ENCODE results near the gene NOVA1.

DNA sequence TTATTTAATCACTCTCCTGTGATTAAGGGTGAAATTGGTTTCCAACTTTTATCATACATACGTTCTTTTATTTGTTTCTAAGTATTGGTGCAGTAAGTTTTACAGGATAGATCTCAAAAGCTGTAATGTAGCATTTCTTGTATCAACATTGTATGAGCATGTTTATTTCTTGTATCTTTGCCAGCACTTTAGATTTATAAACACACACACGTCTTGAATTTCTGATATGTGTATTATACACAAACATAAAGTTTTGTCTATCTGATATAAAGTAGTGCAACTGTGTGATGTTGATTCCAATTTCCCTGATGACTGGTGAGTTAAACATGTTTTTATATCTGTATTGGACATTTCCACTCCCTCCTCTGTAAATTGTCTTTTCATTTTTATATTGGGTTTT, 134.7 kb downstream of the NOVA1 start:
- TF ChIP-seq, protein P1, sequence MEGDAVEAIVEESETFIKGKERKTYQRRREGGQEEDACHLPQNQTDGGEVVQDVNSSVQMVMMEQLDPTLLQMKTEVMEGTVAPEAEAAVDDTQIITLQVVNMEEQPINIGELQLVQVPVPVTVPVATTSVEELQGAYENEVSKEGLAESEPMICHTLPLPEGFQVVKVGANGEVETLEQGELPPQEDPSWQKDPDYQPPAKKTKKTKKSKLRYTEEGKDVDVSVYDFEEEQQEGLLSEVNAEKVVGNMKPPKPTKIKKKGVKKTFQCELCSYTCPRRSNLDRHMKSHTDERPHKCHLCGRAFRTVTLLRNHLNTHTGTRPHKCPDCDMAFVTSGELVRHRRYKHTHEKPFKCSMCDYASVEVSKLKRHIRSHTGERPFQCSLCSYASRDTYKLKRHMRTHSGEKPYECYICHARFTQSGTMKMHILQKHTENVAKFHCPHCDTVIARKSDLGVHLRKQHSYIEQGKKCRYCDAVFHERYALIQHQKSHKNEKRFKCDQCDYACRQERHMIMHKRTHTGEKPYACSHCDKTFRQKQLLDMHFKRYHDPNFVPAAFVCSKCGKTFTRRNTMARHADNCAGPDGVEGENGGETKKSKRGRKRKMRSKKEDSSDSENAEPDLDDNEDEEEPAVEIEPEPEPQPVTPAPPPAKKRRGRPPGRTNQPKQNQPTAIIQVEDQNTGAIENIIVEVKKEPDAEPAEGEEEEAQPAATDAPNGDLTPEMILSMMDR (IDR thresholded peaks at IDR 0.05), result no peak
- TF ChIP-seq POLR2A (IDR thresholded peaks at IDR 0.05), result no peak
